GM12865 (cell line): ENCODE data around the gene AMPH.
"Not testable (repeated sequence)": the region's sequence is repeated elsewhere in the genome, so short reads cannot be mapped to it uniquely, and the experiment has no call there.

Experiments
- DNase-seq: peaks from one replicate; pipeline ENCODE4 v3.0.0; 2010; ENCODE audit warnings: low read depth
- H3K4me3 ChIP-seq: 2 replicates; pipeline ENCODE4 v1.5.1; 2011; ENCODE audit warnings: mild to moderate bottlenecking, low read depth, low read length, control low read depth
- TF ChIP-seq, protein P1 (sequence below): IDR thresholded peaks from 2 replicates; pipeline ENCODE4 v1.5.1; 2011; ENCODE audit warnings: low read length, control low read depth, low read depth, inconsistent platforms; ENCODE audit not compliant: insufficient read depth; ENCODE audit errors: missing control alignments

AMPH gene

DNA sequence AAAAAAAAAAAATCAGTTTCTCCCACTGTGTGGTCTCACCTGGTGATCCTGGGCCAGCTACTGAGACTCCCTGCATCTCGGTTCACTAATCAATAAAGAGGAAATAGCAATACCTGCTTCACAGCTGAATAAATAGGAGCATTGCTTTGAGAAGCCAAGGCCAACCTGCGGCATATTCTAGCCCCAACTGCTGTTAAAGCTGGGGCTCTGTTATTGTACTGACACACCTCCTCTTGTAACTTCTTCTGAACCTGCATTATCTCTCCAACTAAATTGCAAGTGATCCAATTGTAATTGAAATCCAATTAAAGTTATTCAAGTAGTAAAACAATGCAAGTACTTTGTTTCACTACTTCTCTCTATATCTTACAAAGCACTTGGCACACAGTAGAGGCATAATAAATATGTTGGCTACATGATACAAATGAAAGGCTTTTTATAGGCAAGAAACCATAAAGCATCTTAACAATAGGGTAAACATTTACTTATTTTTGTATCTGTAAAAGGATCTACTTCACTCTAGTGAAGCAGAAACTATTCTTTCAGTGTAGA is 38.4 kb downstream of the AMPH start:
- TF ChIP-seq, protein P1, sequence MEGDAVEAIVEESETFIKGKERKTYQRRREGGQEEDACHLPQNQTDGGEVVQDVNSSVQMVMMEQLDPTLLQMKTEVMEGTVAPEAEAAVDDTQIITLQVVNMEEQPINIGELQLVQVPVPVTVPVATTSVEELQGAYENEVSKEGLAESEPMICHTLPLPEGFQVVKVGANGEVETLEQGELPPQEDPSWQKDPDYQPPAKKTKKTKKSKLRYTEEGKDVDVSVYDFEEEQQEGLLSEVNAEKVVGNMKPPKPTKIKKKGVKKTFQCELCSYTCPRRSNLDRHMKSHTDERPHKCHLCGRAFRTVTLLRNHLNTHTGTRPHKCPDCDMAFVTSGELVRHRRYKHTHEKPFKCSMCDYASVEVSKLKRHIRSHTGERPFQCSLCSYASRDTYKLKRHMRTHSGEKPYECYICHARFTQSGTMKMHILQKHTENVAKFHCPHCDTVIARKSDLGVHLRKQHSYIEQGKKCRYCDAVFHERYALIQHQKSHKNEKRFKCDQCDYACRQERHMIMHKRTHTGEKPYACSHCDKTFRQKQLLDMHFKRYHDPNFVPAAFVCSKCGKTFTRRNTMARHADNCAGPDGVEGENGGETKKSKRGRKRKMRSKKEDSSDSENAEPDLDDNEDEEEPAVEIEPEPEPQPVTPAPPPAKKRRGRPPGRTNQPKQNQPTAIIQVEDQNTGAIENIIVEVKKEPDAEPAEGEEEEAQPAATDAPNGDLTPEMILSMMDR, result no peak
- no peak for DNase-seq
- no peak overlapping the region for H3K4me3 ChIP-seq

DNA sequence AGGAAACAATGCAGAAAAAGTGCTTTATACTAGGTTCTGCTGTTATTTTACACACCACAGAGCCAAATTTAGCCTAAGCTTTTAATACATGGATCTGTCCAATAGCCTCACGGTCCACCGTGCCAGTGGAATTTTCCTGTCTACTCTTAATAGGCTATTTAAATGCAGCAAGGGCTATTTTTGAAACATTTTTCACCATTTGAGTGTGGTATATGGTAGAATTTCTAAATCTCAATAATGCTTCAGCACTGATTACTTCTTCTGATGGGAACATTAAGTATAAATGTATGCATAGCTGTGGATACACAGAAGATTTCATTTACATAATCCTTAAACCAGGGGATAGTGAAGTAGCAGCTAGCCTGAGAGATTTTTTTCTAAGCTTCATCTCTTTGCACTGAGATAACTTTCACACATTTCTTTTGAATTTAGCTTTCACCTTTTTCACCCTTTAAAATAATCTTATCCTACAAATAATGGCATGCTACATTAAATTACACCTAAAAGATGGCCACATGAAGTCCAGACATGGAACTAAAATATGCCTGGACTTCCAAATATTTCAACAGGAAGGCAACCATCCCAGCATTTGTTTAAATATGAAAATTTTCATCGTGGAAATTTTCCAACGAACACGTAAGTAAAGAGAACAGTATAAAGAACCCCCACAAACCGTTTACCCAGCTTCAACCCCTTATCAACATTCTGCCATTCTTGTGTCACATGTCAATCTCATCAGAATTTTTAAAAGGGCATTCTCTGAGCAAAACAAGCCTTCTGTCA is 45.4 kb downstream of the AMPH start:
- TF ChIP-seq, protein P1, result no peak
- no peak for DNase-seq
- H3K4me3 ChIP-seq, result no peak overlapping the region

DNA sequence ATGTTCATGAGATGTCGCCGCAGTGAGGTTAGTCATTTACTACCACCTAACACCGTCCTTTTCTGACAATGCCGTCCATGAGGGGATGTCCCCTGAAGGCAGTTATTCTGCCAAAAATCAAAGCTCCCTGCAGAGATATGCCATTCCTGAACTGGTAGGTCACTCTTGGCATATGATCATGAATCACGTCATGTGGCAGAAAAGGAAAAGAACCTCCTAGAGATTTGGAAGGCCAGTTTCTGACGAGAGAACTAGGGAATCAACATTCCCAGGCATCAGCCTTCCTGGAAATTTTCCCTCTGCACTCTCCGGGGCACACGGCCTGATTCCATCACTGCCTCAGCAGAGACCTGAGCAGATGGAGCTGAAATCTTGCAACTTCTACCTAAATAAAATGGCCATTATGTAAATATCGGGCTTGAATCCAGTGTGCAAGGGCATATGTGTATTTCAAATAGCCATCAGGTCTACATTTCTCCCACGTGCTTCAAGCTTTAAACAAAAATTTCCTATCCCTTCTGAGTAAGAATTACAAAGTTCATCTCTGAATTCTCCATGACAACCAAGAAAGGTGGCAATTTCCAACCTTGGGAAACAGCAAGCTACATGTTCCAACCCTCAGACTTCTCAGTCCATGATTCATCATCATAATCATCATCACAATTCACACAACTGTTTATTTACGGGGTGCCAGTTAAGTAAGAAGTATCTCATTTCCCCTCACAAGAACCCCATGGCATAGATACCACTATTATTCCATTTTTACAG is 46.5 kb downstream of the AMPH start:
- DNase-seq, result no peak
- TF ChIP-seq, protein P1, result no peak
- no peak overlapping the region for H3K4me3 ChIP-seq

DNA sequence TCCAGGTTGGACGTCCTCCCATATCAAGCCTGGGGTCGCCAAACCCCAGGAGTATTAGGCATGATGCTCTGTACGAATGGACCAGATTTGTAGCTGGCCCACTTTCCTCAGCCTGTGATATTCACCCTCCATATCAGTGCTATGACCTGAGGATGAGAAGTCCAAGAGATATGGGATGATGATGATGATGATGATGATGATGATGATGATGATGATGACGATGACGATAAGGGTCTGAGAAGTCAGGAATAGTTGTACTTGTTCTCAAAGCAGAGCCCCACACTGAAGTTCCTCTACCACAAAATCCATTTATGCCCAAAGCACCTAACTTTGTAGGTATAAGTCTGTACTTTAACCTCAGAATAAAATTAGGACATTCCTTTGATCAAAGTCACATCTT is 50.7 kb downstream of the AMPH start:
- TF ChIP-seq, protein P1, result no peak
- H3K4me3 ChIP-seq, result no peak overlapping the region
- DNase-seq, result no peak

DNA sequence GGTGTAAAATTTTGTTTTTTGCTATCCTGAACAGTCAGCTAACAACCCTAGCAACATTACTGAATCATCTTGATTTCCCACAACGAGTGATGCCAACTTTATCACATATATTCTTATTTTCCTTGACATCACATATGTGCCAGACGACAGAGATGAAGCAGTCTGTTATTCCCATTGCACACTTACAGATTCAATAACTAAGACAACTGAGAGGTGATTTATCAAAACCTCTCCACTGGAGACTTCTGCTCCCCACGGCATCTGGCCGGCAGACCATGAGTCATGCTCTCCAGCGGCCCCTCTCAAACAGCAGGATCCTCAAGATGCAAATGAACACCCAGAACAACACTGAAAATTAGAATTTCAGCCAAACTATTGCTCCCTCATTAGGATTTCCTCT is 57.1 kb downstream of the AMPH start:
- no peak for DNase-seq
- TF ChIP-seq, protein P1, result no peak
- H3K4me3 ChIP-seq, result no peak overlapping the region

DNA sequence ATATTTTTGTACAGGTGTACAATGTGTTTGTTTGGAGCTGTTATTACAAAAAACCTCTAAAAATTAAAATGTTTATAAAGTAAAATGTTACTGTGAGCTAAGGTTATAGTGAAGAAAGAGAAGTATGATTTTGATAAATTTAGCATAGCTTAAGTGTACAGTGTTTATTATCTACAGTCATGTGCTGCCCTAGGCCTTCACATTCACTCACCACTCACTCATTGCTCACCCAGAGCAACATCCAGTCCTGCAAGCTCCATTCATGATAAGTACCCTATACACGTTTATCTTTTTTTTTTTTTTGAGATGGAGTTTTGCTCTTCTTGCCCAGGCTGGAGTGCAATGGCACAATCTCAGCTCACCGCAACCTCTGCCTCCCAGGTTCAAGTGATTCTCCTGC is 59.6 kb downstream of the AMPH start:
- DNase-seq, H3K4me3 ChIP-seq: not testable (repeated sequence)

DNA sequence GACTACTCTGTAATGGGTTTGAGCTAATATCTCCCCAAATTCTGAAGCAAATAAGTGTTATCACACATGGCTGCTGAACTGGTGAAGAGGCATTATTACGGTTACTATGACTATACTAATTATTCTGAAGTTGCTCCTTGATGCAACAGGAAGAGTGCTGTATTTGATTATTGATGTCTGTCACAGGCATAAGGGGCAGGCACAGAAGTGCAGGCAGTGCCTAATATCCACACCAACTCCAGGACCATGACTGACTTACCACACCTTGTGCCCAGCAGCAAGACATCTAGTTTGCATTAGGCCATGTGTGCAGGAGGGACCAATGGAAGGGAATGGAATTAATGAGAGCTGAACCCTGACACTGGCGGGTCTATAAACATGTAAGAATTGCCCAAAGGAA is 62.7 kb downstream of the AMPH start:
- TF ChIP-seq, protein P1, result no peak
- no peak overlapping the region for H3K4me3 ChIP-seq
- no peak for DNase-seq
